Cardiac fibroblast (primary cell): Measurements from ENCODE around the gene PRR5.
"Not testable (repeated sequence)": the region's sequence is repeated elsewhere in the genome, so short reads cannot be mapped to it uniquely, and the experiment has no call there.

ENCODE experiments used
- DNase-seq, 2 donors: peaks; one replicate each; pipeline versions ENCODE4 v3.0.0 to v3.0.0-alpha.2; 2010; ENCODE audit warnings: low read depth in 2 of 2
- H3K4me3 ChIP-seq, 2 donors: replicated peaks in 1 of 2; 1 replicate in 1 of 2; 2 replicates in 1 of 2; pipeline ENCODE4 v1.5.1; 2011; ENCODE audit warnings: low read depth in 2 of 2, low read length in 2 of 2, mild to moderate bottlenecking in 2 of 2, moderate library complexity in 1 of 2
- TF ChIP-seq, protein P1 (sequence below): IDR thresholded peaks from one replicate; pipeline ENCODE4 v1.5.1; 2011; ENCODE audit warnings: low read depth, mild to moderate bottlenecking, low read length, inconsistent platforms

The PRR5 gene

DNA sequence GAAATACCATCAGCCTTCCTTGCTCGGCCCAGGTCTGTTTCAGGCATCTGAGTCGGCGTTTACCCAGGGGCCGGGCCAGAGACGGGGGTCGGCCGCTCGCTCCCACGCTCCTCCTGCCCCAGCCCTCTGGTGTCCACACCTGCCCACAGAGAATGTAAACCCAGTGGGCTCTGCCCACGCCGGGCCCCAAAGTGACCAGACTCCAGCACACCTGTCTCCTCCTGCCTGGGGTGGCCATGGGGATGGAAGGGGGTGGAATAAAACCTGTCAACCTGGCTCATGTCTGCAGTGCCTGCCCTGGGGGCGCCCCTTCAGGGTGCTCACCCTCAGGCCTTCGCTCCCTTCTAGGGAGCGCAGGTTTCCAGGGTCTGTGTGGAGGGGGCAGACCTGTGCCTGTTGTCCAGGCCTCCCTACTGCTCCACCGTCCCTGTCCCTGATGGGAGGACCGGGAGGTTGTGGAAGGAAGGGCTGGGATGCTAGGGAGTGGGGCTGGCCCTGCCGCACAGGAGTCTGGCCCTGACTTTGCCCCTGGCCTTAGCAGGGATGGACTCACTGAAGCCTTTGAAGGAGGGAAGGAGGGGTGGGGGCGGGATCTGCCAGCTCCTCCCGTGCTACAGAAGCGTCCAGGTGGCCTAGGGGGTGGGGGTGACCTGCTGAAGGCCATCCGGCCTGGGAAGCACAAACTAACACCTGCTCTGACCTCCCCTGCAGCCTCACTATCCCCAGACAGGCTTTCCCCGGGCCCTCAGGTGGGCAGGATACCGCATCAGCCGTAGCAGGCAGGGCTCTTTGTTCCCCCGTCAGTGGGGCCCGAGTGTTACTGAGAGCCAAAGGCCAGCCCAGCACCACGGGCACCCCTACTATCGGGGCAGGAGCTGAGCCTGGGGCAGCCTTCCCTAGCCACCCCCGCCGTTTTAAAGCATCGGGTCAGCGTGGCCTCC, 35.7 kb downstream of the PRR5 start:
- H3K4me3 ChIP-seq: no peak overlapping the region
- TF ChIP-seq, protein P1, sequence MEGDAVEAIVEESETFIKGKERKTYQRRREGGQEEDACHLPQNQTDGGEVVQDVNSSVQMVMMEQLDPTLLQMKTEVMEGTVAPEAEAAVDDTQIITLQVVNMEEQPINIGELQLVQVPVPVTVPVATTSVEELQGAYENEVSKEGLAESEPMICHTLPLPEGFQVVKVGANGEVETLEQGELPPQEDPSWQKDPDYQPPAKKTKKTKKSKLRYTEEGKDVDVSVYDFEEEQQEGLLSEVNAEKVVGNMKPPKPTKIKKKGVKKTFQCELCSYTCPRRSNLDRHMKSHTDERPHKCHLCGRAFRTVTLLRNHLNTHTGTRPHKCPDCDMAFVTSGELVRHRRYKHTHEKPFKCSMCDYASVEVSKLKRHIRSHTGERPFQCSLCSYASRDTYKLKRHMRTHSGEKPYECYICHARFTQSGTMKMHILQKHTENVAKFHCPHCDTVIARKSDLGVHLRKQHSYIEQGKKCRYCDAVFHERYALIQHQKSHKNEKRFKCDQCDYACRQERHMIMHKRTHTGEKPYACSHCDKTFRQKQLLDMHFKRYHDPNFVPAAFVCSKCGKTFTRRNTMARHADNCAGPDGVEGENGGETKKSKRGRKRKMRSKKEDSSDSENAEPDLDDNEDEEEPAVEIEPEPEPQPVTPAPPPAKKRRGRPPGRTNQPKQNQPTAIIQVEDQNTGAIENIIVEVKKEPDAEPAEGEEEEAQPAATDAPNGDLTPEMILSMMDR: no peak
- DNase-seq: no peak

DNA sequence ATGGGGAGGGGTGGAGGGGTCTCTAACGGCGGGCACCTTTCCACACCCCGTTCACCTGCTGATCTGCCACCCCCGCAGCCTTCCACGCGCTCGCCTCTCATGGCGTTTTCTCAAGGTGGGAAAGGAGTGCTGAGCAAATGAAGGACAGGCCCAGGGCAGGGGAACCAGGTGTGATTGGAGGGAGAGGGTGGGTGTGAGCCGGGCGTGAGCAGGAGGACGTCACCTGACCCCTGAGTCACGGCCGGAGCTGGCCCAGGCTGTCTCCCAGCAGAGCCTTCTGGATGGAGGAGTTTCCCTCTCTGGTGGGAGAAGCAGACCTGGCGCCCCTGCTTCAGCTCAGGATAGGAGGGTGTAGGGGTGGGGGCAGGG, 36.3 kb downstream of the PRR5 start:
- TF ChIP-seq, protein P1: no peak
- no peak overlapping the region for H3K4me3 ChIP-seq
- no peak for DNase-seq

DNA sequence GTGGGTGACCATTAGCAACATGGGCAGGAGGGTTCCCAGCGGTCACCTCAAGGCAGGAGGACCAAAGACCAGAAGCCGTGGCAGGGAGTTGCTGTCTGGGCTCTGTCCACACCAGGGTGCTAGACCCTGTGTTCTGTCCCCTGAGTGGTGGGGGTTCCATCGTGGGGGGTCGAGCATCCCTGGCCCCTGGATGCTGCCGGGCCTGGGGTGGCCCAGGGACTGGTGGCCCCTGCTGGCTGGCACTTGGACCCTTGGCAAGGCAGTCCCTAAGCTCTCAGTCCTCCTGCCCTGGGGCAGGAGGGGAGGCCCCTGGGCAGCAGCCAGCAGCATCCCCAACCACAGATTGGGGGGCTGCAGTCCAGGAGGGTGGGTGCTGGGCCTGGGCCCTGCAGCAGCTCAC, 37.0 kb downstream of the PRR5 start:
- no peak for DNase-seq
- H3K4me3 ChIP-seq: no peak overlapping the region
- TF ChIP-seq, protein P1: no peak

DNA sequence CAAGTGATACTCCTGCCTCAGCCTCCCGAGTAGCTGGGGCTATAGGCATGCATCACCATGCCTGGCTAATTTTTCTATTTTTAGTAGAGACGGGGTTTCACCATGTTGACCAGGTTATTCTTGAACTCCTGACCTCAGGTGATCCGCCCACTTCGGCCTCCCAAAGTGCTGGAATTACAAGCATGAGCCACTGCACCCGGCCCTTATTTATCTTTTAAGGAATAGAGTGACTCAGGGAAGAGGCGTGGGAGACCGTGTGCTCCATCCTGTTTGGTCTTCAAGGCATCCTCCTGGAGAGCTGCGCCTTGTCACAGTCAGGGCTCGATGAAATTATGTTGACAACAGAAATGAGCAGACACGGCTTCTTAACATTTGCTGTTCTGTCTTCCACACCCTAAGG, 37.7 kb downstream of the PRR5 start:
- not testable (repeated sequence) for H3K4me3 ChIP-seq
- peak; percentile 55 to 65 for DNase-seq

DNA sequence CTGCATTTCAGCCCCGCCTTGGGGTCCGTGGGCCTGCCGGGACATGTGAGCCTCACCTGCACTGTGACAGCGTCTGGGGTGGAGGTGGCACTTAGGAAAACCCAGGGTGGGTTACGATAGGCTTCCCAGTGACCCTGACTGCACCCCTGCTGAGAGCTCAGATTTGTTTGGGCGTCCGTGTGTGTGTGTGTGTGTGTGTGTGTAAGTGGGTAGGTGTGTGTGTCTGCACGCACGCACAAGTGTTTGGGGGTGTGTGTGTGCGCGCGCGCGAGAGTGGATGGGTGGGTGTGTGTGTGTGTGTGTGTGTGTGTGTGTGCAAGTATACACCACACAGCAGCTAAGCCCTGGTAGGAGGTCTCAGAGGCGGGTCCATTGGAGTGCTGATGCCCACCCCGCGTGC, 38.3 kb downstream of the PRR5 start:
- TF ChIP-seq, protein P1: no peak
- H3K4me3 ChIP-seq: no peak overlapping the region
- no peak for DNase-seq

DNA sequence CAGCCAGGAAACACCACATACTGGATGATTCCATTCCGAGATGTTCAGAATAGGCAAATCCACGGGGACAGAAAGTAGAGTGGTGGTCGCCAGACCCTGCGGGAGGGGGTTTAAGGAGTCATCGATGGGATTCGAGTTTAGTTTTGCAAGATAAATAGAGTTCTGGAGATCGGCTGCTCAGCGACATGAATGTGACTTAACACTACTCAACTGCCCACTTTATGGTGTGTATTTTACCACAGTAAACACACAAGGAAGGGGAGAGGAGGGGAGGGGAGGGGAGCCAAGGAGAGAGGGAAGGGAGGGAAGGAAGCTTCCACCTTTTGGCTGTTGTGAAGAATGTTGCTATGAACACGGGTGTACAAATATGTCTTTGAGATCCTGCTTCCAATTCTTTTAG, 39.9 kb downstream of the PRR5 start:
- DNase-seq: no peak
- TF ChIP-seq, protein P1: no peak
- no peak overlapping the region for H3K4me3 ChIP-seq

DNA sequence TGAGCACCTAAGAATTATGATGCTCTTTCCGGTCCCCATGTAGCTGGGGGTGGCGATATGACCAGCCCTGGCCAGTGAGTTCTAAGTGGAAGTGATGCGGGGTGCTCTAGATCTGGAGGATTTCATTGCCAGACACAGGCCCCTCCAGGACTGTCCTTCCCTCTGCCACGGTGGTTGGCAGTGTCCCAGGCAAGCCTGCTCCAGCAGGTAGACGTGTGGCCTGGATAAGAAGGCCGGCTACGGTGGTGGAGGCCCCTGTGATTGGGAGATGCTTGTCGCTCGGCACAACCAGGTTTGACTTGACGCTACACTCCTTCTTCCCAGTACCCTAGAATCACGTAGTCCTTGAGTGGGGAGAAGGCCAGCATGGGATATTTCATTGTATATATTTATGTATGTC, 41.2 kb downstream of the PRR5 start:
- no peak for DNase-seq

More for the DNA sequence above, 41.2 kb downstream of the PRR5 start:
- TF ChIP-seq, protein P1: no peak
- no peak overlapping the region for H3K4me3 ChIP-seq
